Transverse colon (tissue), 4 donors: Measurements from ENCODE around the gene LGALS9. TPM values are rescaled to one million over a fixed set of nuclear protein-coding genes. Genes with fewer than 3 reads are reported as not detected.
"Not testable (repeated sequence)": the region's sequence is repeated elsewhere in the genome, so short reads cannot be mapped to it uniquely, and the experiment has no call there.

ENCODE experiments used
- DNase-seq: peaks from one replicate; pipeline ENCODE4 v3.0.0-alpha.2; 2019
- H3K27ac ChIP-seq, 4 donors: fragments of 200-600 bp; sonication (generic); 2 replicates each; pipeline ENCODE4 v1.5.1; 2016 to 2018; ENCODE audit warnings: inconsistent platforms in 4 of 4
- H3K27me3 ChIP-seq: fragments of 200-600 bp; sonication (generic); 2 replicates; pipeline ENCODE4 v1.5.1; 2017; ENCODE audit warnings: inconsistent platforms
- H3K36me3 ChIP-seq, 4 donors: fragments of 200-600 bp; sonication (generic); 2 replicates each; pipeline ENCODE4 v1.5.1; 2017 to 2019; ENCODE audit warnings: inconsistent platforms in 4 of 4
- H3K4me1 ChIP-seq, 4 donors: fragments of 200-600 bp; sonication (generic); 2 replicates each; pipeline ENCODE4 v1.5.1; 2017 to 2020; ENCODE audit warnings: inconsistent platforms in 4 of 4
- H3K4me3 ChIP-seq, 4 donors: fragments of 200-600 bp; sonication (generic); 1 replicate in 1 of 4; 2 replicates in 3 of 4; pipeline versions ENCODE4 v1.5.1 to v1.6.1; 2017 to 2019; ENCODE audit warnings: inconsistent platforms in 4 of 4
- H3K9me3 ChIP-seq, 2 donors: fragments of 200-600 bp; sonication (generic); 2 replicates each; pipeline ENCODE4 v1.5.1; 2017 to 2019; ENCODE audit warnings: inconsistent platforms in 2 of 2
- EP300 ChIP-seq: sonication (generic); formaldehyde crosslinking; IDR thresholded peaks from one replicate; pipeline ENCODE4 v1.6.1; 2017; ENCODE audit warnings: antibody characterized with exemption, low read depth
- POLR2A ChIP-seq: fragments of 450-650 bp; IDR thresholded peaks from one replicate; pipeline ENCODE4 v1.6.1; 2016; ENCODE audit warnings: antibody characterized with exemption, mild to moderate bottlenecking, moderate library complexity
- POLR2AphosphoS5 ChIP-seq, 3 donors: sonication (generic); formaldehyde crosslinking; IDR thresholded peaks; one replicate each; pipeline ENCODE4 v1.6.1; 2016; ENCODE audit warnings: antibody characterized with exemption in 3 of 3
- WGBS, 2 donors: methylation state at CpG; one replicate each; pipeline ENCODE4 v1.1.5; 2018; ENCODE audit warnings: low coverage in 1 of 2; 5-methylcytosine and 5-hydroxymethylcytosine counted together
- in situ Hi-C, 4 donors: fragments of 200-750 bp; cut with MboI; loops; one replicate each; pipeline versions ENCODE4 v1.15.0 to v1.15.1; 2017; ENCODE audit warnings: low sequenced_read_pairs in 3 of 4, low pct_ligation_motif_present in 1 of 4, low pct_unique_long_range_greater_than_20kb in 1 of 4
- intact Hi-C: fragments of 100-400 bp; cut with DNase I; formaldehyde crosslinking; loops from one replicate; pipeline ENCODE4 v1.15.1; 2023; ENCODE audit warnings: low total_unique reads
- total RNA-seq, 4 donors: library from RNA; depleted of rRNA; stranded (reverse); fragments of >200 nt; gene quantifications; one replicate each; pipeline ENCODE4 v1.1.0, GENCODE V29; 2016
- TF ChIP-seq, protein P1 (sequence below), 5 experiments: fragments of 200-600 bp in 3 of 5; fragments of 450-650 bp in 2 of 5; sonication (generic) in 3 of 5; IDR thresholded peaks; 1 replicate in 2 of 5; 2 replicates in 3 of 5; pipeline ENCODE4 v1.5.1; 2016 to 2017; ENCODE audit warnings: antibody characterized with exemption in 5 of 5, inconsistent platforms in 3 of 5, mild to moderate bottlenecking in 2 of 5, moderate library complexity in 1 of 5

The LGALS9 gene
- total RNA-seq, 4 donors from 2014 or later, result 245 to 463 (median 368) TPM

DNA sequence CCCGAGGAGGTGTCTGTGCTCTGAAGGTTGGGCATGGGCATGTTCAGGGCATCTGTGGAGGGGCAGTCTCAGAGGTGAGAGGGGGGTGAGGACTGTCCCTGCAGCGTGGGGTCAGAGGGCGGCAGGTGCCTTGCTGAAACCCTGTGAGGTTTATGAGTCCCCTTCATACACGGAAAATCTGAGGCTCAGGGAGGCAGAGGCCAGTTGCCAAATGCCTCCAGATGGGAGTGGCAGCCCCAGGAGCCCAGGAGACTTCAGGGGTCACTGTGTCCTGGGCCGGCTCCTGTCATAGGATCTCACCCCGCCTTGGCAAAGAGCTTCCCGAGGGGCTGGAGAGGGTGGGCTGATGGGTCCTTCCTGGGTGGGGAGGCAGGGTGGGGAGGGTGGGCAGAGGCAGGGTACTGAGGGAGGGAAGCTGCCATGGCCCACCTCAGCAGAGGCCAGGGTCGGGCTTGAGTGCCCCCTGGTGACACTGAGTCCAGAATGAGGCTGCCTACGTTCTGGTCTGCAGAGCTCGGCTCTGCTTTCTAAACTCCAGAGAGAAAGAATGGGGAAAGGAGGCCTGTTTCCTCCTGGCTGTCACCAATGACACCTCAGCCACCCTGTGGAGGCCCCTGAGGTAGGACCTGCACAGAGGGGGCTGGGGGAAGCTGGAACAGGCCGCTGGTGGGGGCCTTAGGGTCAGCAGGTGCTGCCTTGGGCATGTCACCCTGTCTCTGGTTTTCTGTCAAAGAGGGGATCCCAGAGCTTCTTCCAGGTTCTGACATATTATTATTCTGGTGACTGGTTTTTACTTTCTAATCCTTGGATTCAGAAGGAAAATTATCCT is 1.1 kb downstream of the LGALS9 start:
- peak overlapping the region; percentile 87 to 93 (median 89) for H3K27ac ChIP-seq
- 36% methylated on average over 10 of the region's 11 CpGs; no CpG with 5 or more reads in 1 of the 2 donors for WGBS, 2 donors

DNA sequence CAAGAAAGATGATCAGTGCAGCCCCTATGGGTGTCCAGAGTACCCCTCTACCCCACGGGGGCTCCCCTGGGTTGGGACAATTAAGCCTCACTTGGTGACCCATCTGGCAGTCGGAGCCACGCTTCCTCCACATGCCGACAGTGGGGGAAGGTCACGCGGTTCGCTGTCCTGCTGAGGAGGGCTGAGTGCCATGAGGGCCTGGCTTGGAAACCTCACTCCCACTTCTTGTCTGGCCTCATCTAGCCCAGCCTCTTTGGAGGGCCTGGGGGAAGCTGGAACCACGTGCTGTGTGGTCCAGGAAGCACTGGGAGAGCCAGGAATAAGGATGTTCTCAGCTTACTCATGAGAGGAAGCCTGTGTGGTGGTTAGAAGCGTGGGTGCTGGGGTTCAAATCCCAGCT is 1.8 kb downstream of the LGALS9 start:
- peaks cover 31 to 63% (median 54%) of the 10 kb centered on the region in 4 donors for H3K4me1 ChIP-seq
- H3K9me3 ChIP-seq, intact Hi-C loops, H3K36me3 ChIP-seq, H3K27me3 ChIP-seq: not testable (repeated sequence)
- peak overlapping the region in 3 of 4 donors; percentile 40 to 58 (median 51) for H3K4me3 ChIP-seq
- DNase-seq, result peak; percentile 65
- WGBS, 2 donors, result 28 to 60% methylated on average over 1 to 9 of the region's 9 CpGs
- in situ Hi-C loops, result loop anchor here in 1 of 4 donors (25.0 kb wide), 1 partner anchor 120 kb away; no protein-coding TSS in a partner anchor
- peak; percentile 16 to 39 (median 24) for TF ChIP-seq POLR2AphosphoS5 (IDR thresholded peaks at IDR 0.05)
- peak overlapping the region; percentile 87 to 93 (median 89) for H3K27ac ChIP-seq

More for the DNA sequence above, 1.1 kb downstream of the LGALS9 start:
- Histone ChIP-seq H3K27me3 (no peaks in the 10 kb centered on the region), H3K4me1 (peaks cover 25 to 56% (median 51%) of the 10 kb centered on the region in 4 donors), H3K9me3 (no peaks in the 10 kb centered on the region), H3K4me3 (peak overlapping the region in 3 of 4 donors; percentile 40 to 58 (median 51)), H3K36me3 (no peaks in the 10 kb centered on the region)
- TF ChIP-seq EP300 (no peak), POLR2A (no peak), POLR2AphosphoS5 (IDR thresholded peaks at IDR 0.05) (no peak)
- TF ChIP-seq, protein P1, sequence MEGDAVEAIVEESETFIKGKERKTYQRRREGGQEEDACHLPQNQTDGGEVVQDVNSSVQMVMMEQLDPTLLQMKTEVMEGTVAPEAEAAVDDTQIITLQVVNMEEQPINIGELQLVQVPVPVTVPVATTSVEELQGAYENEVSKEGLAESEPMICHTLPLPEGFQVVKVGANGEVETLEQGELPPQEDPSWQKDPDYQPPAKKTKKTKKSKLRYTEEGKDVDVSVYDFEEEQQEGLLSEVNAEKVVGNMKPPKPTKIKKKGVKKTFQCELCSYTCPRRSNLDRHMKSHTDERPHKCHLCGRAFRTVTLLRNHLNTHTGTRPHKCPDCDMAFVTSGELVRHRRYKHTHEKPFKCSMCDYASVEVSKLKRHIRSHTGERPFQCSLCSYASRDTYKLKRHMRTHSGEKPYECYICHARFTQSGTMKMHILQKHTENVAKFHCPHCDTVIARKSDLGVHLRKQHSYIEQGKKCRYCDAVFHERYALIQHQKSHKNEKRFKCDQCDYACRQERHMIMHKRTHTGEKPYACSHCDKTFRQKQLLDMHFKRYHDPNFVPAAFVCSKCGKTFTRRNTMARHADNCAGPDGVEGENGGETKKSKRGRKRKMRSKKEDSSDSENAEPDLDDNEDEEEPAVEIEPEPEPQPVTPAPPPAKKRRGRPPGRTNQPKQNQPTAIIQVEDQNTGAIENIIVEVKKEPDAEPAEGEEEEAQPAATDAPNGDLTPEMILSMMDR (IDR thresholded peaks at IDR 0.05), result no peak
- in situ Hi-C loops (loop anchor here in 1 of 4 donors (25.0 kb wide), 1 partner anchor 120 kb away; no protein-coding TSS in a partner anchor), intact Hi-C loops (no loop called here)
- peak; percentile 44 for DNase-seq

DNA sequence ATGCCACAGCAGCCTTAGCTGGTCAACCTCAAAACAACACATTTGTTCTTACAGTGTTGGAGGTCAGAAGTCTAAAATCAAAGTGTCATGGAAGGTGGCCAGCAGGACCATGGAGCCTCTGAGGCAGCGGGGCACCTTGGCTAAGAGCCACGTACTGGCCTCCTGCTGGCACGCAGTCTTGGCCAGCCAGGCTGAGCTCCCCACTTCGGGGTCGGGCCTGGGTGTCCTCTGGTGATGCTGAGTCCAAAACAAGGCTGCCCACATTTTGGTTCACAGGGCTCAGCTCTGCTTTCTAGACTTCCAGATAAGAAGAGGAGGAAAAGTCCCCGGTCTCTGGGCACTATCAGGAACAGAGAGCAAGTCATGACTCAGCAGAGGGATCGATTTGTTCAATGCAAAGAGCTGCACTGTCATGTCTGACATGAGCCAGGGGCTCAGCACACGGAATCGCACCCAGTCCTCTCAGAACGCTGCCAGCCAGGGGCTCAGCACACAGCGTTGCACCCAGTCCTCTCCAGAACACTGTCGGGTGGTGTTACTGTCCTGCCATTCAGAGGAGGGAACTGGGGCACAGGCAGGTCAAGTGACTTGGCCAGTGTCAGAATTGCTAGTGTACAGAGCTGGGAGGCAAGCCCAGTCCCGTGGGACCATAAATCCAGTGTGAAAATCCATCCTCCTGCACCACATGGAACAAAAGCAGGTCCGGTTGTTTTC is 2.5 kb downstream of the LGALS9 start:
- peak; percentile 41 for DNase-seq

GRCh38 chr17:27634026-27634335 is 3.0 kb downstream of the LGALS9 start:
- intact Hi-C loops (no loop called here), in situ Hi-C loops (loop anchor here in 1 of 4 donors (25.0 kb wide), 1 partner anchor 122 kb away; no protein-coding TSS in a partner anchor)
- 89% methylated on average over 1 of the region's 1 CpG; no CpG with 5 or more reads in 1 of the 2 donors for WGBS, 2 donors
- TF ChIP-seq POLR2A (no peak), POLR2AphosphoS5 (IDR thresholded peaks at IDR 0.05) (no peak), EP300 (no peak)
- TF ChIP-seq, protein P1 (IDR thresholded peaks at IDR 0.05), result no peak
- no peaks in the 10 kb centered on the region for H3K9me3 ChIP-seq
- peaks cover 32 to 69% (median 57%) of the 10 kb centered on the region in 4 donors for H3K4me1 ChIP-seq
- H3K27me3 ChIP-seq, result no peaks in the 10 kb centered on the region
- no peak overlapping the region for H3K4me3 ChIP-seq
- no peak for DNase-seq
- no peaks in the 10 kb centered on the region for H3K36me3 ChIP-seq
- H3K27ac ChIP-seq, result peak overlapping the region; percentile 87 to 93 (median 89)

More for the DNA sequence above, 2.5 kb downstream of the LGALS9 start:
- 14 to 39% methylated on average over 2 to 13 of the region's 14 CpGs for WGBS, 2 donors
- H3K4me1 ChIP-seq, result peaks cover 32 to 65% (median 55%) of the 10 kb centered on the region in 4 donors
- TF ChIP-seq POLR2A, result no peak
- peak in 1 of 3 donors; percentile 19 for TF ChIP-seq POLR2AphosphoS5 (IDR thresholded peaks at IDR 0.05)
- TF ChIP-seq EP300, result no peak
- TF ChIP-seq, protein P1 (IDR thresholded peaks at IDR 0.05), result no peak
- peak overlapping the region; percentile 87 to 93 (median 89) for H3K27ac ChIP-seq
- in situ Hi-C loops, result loop anchor here in 1 of 4 donors (25.0 kb wide), 1 partner anchor 121 kb away; no protein-coding TSS in a partner anchor
- H3K36me3 ChIP-seq, result no peaks in the 10 kb centered on the region
- H3K4me3 ChIP-seq, result peak overlapping the region in 2 of 4 donors; percentile 51 to 58
- no peaks in the 10 kb centered on the region for H3K27me3 ChIP-seq
- intact Hi-C loops, result no loop called here
- no peaks in the 10 kb centered on the region for H3K9me3 ChIP-seq
